Spleen (tissue), 11 donors: ENCODE measurements around the gene GALNT16. TPM values are rescaled to one million over a fixed set of nuclear protein-coding genes. Genes with fewer than 3 reads are reported as not detected.

Source experiments
- DNase-seq: peaks from one replicate; pipeline ENCODE4 v3.0.0-alpha.2; 2020
- H3K27ac ChIP-seq, 8 donors: fragments of 200-600 bp; sonication (generic) in 7 of 8; 1 replicate in 4 of 8; 2 replicates in 4 of 8; pipeline versions ENCODE4 v1.5.0 to v1.8.0; 2016 to 2021; ENCODE audit warnings: inconsistent platforms in 4 of 8, mild to moderate bottlenecking in 4 of 8, moderate library complexity in 1 of 8
- H3K27me3 ChIP-seq, 7 donors: fragments of 200-600 bp; sonication (generic) in 6 of 7; replicated peaks in 1 of 7; 1 replicate in 4 of 7; 2 replicates in 3 of 7; pipeline versions ENCODE4 v1.5.0 to v1.8.0; 2016 to 2021; ENCODE audit warnings: inconsistent platforms in 3 of 7, mild to moderate bottlenecking in 1 of 7
- H3K36me3 ChIP-seq, 6 donors: fragments of 200-600 bp; sonication (generic) in 5 of 6; 1 replicate in 4 of 6; 2 replicates in 2 of 6; pipeline versions ENCODE4 v1.5.0 to v1.8.0; 2016 to 2021; ENCODE audit warnings: inconsistent platforms in 2 of 6
- H3K4me1 ChIP-seq, 6 donors: fragments of 200-600 bp; sonication (generic) in 5 of 6; 1 replicate in 3 of 6; 2 replicates in 3 of 6; pipeline versions ENCODE4 v1.5.0 to v1.8.0; 2016 to 2021; ENCODE audit warnings: inconsistent platforms in 3 of 6
- H3K4me3 ChIP-seq, 8 donors: fragments of 200-600 bp; sonication (generic) in 7 of 8; 1 replicate in 4 of 8; 2 replicates in 4 of 8; pipeline versions ENCODE4 v1.5.0 to v1.8.0; 2016 to 2021; ENCODE audit warnings: inconsistent platforms in 4 of 8, mild to moderate bottlenecking in 4 of 8, moderate library complexity in 2 of 8
- H3K9me3 ChIP-seq, 8 donors: fragments of 200-600 bp; sonication (generic) in 7 of 8; 1 replicate in 4 of 8; 2 replicates in 4 of 8; pipeline versions ENCODE4 v1.5.0 to v1.8.0; 2016 to 2021; ENCODE audit warnings: inconsistent platforms in 4 of 8
- CTCF ChIP-seq, 11 experiments: fragments of 200-600 bp in 7 of 11; fragments of 450-650 bp in 4 of 11; sonication (generic) in 4 of 11; IDR thresholded peaks in 8 of 11; conservative IDR thresholded peaks in 3 of 11; 1 replicate in 7 of 11; 2 replicates in 4 of 11; pipeline versions ENCODE4 v1.4.0 to v1.8.0; 2016 to 2021; ENCODE audit warnings: antibody characterized with exemption in 11 of 11, inconsistent platforms in 4 of 11, mild to moderate bottlenecking in 1 of 11
- POLR2A ChIP-seq, 3 donors: fragments of 450-650 bp; IDR thresholded peaks; one replicate each; pipeline ENCODE4 v1.5.1; 2017; ENCODE audit warnings: antibody characterized with exemption in 3 of 3, mild to moderate bottlenecking in 1 of 3
- POLR2AphosphoS5 ChIP-seq, 3 donors: sonication (generic); formaldehyde crosslinking; IDR thresholded peaks; one replicate each; pipeline ENCODE4 v1.5.1; 2017; ENCODE audit warnings: antibody characterized with exemption in 3 of 3
- WGBS, 5 donors: extraction: QIAGEN DNeasy Blood & Tissue Kit in 3 of 5; methylation state at CpG; one replicate each; pipeline versions ENCODE4 v1.1.5 to v1.1.7; 2013 to 2018; 5-methylcytosine and 5-hydroxymethylcytosine counted together
- intact Hi-C: fragments of 100-400 bp; cut with DNase I; formaldehyde crosslinking; loops from one replicate; pipeline ENCODE4 v1.15.0; 2023; ENCODE audit warnings: low total_unique reads
- polyA plus RNA-seq, 3 donors: library from polyadenylated mRNA; stranded (reverse); fragments of 200-250 nt; gene quantifications; one replicate each; pipeline ENCODE4 v1.2.1, GENCODE V29; 2013
- total RNA-seq, 7 donors: library from RNA; depleted of rRNA in 3 of 7; stranded (reverse); fragments of >200 nt in 3 of 7; fragmentation: NEBNext Ultra II Directional in 4 of 7; extraction: Animal tissue kit (Norgen Biotek cat#: 25700) in 4 of 7; gene quantifications; one replicate each; pipeline versions ENCODE4 v1.1.0 to v1.2.1, GENCODE V29; 2016 to 2021
- donor health status: healthy with polysubstance abuse.
- donor health status: DM: no; HTN: no; CAD: no; lungs with moderate emphysema.
- donor health status: DM: no; HTN: no; CAD: no.
- donor health status: Bipolar disorder and iron deficiency.
- donor health status: healthy.
- donor health status: DM: no; HTN: no; CAD: no.
- donor health status: DM: yes; HTN: yes; CAD: no.

GALNT16 gene
- total and polyA plus RNA-seq, 10 donors, result 2.1 to 36.4 (median 10.0) TPM

GRCh38 chr14:69266572-69267345 lies 6.8 kb downstream of the GALNT16 start:
- TF ChIP-seq CTCF (IDR thresholded peaks at IDR 0.05 in 8 of 11, conservative IDR thresholded peaks at IDR 0.05 in 3 of 11), result no peak
- H3K36me3 ChIP-seq, result no peaks in the 10 kb centered on the region
- H3K4me3 ChIP-seq, result no peak overlapping the region
- peaks cover 0 to 9% (median 2%) of the 10 kb centered on the region in 6 donors for H3K4me1 ChIP-seq
- WGBS, 5 donors, result 87 to 94% (median 90%) methylated on average over 8 of the region's 8 CpGs
- peaks cover 0 to 35% (median 7%) of the 10 kb centered on the region in 7 donors for H3K27me3 ChIP-seq
- no peaks in the 10 kb centered on the region for H3K9me3 ChIP-seq
- H3K27ac ChIP-seq, result no peak overlapping the region
- DNase-seq, result no peak
- intact Hi-C loops, result no loop called here

GRCh38 chr14:69267492-69267891 lies 7.5 kb downstream of the GALNT16 start:
- Histone ChIP-seq H3K9me3 (no peaks in the 10 kb centered on the region), H3K27me3 (peaks cover 0 to 27% (median 0%) of the 10 kb centered on the region in 7 donors), H3K27ac (no peak overlapping the region), H3K4me3 (no peak overlapping the region), H3K4me1 (peaks cover 0 to 5% (median 0%) of the 10 kb centered on the region in 6 donors), H3K36me3 (no peaks in the 10 kb centered on the region)
- DNase-seq, result no peak
- TF ChIP-seq POLR2A (IDR thresholded peaks at IDR 0.05) (no peak), POLR2AphosphoS5 (IDR thresholded peaks at IDR 0.05) (no peak), CTCF (IDR thresholded peaks at IDR 0.05 in 8 of 11, conservative IDR thresholded peaks at IDR 0.05 in 3 of 11) (no peak)
- WGBS, 5 donors, result 92 to 97% (median 94%) methylated on average over 4 of the region's 4 CpGs
- intact Hi-C loops, result no loop called here

GRCh38 chr14:69268223-69268622 lies 8.3 kb downstream of the GALNT16 start:
- Histone ChIP-seq H3K9me3 (no peaks in the 10 kb centered on the region), H3K27me3 (peaks cover 0 to 20% (median 0%) of the 10 kb centered on the region in 7 donors), H3K27ac (no peak overlapping the region), H3K4me3 (no peak overlapping the region), H3K36me3 (no peaks in the 10 kb centered on the region), H3K4me1 (peaks cover 0 to 5% (median 0%) of the 10 kb centered on the region in 6 donors)
- 55 to 88% (median 85%) methylated on average over 2 of the region's 2 CpGs for WGBS, 5 donors
- no peak for DNase-seq
- TF ChIP-seq CTCF (IDR thresholded peaks at IDR 0.05 in 8 of 11, conservative IDR thresholded peaks at IDR 0.05 in 3 of 11) (no peak), POLR2A (IDR thresholded peaks at IDR 0.05) (no peak), POLR2AphosphoS5 (IDR thresholded peaks at IDR 0.05) (no peak)
- intact Hi-C loops, result no loop called here

- intact Hi-C loops, result no loop called here
- no peak overlapping the region for H3K27ac ChIP-seq
- WGBS, 5 donors, result 52 to 73% (median 62%) methylated on average over 4 of the region's 4 CpGs
Observed at GRCh38 chr14:69268763-69269162, 8.8 kb downstream of the GALNT16 start.

More at GRCh38 chr14:69268763-69269162, 8.8 kb downstream of the GALNT16 start:
- DNase-seq, result no peak
- Histone ChIP-seq H3K4me3 (no peak overlapping the region), H3K27me3 (peaks cover 0 to 14% (median 0%) of the 10 kb centered on the region in 7 donors), H3K4me1 (peaks cover 0 to 2% (median 0%) of the 10 kb centered on the region in 6 donors), H3K36me3 (no peaks in the 10 kb centered on the region), H3K9me3 (no peaks in the 10 kb centered on the region)
- no peak for TF ChIP-seq POLR2AphosphoS5 (IDR thresholded peaks at IDR 0.05)
- no peak for TF ChIP-seq POLR2A (IDR thresholded peaks at IDR 0.05)
- no peak for TF ChIP-seq CTCF (IDR thresholded peaks at IDR 0.05 in 8 of 11, conservative IDR thresholded peaks at IDR 0.05 in 3 of 11)
